CD4-positive, alpha-beta memory T cell (primary cell): Measurements from ENCODE around the gene COL27A1. TPM values are rescaled to one million over a fixed set of nuclear protein-coding genes. Genes with fewer than 3 reads are reported as not detected.

Experiments
- CTCF ChIA-PET: fragments of 350-600 bp; sonication (Branson Sonifier 250); formaldehyde crosslinking; loops from one replicate; lab custom pipeline; 2021; ENCODE audit warnings: inconsistent platforms; ENCODE audit not compliant: partially characterized antibody; lab: Charles Lee
- POLR2A ChIA-PET: fragments of 350-600 bp; sonication (Branson Sonifier 250); formaldehyde crosslinking; loops from one replicate; lab custom pipeline; 2021; ENCODE audit not compliant: partially characterized antibody; lab: Charles Lee
- DNase-seq, 5 donors: peaks; one replicate each; pipeline versions ENCODE4 v3.0.0 to v3.0.0-alpha.2; 2020 to 2022; ENCODE audit warnings: mixed read lengths in 1 of 5
- H3K27ac ChIP-seq: one replicate; pipeline ENCODE4 v1.7.0; 2013; ENCODE audit warnings: low read depth, low read length
- H3K27me3 ChIP-seq: 2 replicates; pipeline ENCODE4 v1.7.0; 2013; ENCODE audit warnings: mild to moderate bottlenecking, low read length, moderate library complexity; ENCODE audit not compliant: insufficient read depth
- H3K36me3 ChIP-seq: 2 replicates; pipeline ENCODE4 v1.7.0; 2013; ENCODE audit warnings: mild to moderate bottlenecking, low read length, moderate library complexity; ENCODE audit not compliant: insufficient read depth
- H3K4me1 ChIP-seq: 2 replicates; pipeline ENCODE4 v1.7.0; 2013; ENCODE audit warnings: mild to moderate bottlenecking, low read length, moderate library complexity; ENCODE audit not compliant: insufficient read depth
- H3K4me3 ChIP-seq, 2 donors: one replicate each; pipeline ENCODE4 v1.7.0; 2013; ENCODE audit warnings: low read length in 2 of 2, mild to moderate bottlenecking in 1 of 2
- H3K9me3 ChIP-seq, 2 donors: one replicate each; pipeline ENCODE4 v1.7.0; 2013; ENCODE audit warnings: low read length in 2 of 2, control low read depth in 1 of 2; ENCODE audit not compliant: control insufficient read depth in 1 of 2
- H3K27ac Mint-ChIP-seq, 7 donors: one replicate each; pipeline ENCODE4 v1.8.0; 2020 to 2021; ENCODE audit warnings: mixed read lengths in 7 of 7, mild to moderate bottlenecking in 6 of 7, inconsistent platforms in 3 of 7, moderate library complexity in 3 of 7
- H3K27me3 Mint-ChIP-seq, 2 donors: one replicate each; pipeline ENCODE4 v1.8.0; 2020 to 2021; ENCODE audit warnings: mixed read lengths in 2 of 2
- H3K36me3 Mint-ChIP-seq, 2 donors: one replicate each; pipeline ENCODE4 v1.8.0; 2020 to 2021; ENCODE audit warnings: mixed read lengths in 2 of 2, inconsistent platforms in 1 of 2, mild to moderate bottlenecking in 1 of 2
- H3K4me1 Mint-ChIP-seq, 4 donors: one replicate each; pipeline ENCODE4 v1.8.0; 2020 to 2021; ENCODE audit warnings: mixed read lengths in 4 of 4, mild to moderate bottlenecking in 1 of 4
- H3K4me3 Mint-ChIP-seq, 8 donors: one replicate each; pipeline ENCODE4 v1.8.0; 2020 to 2021; ENCODE audit warnings: mixed read lengths in 8 of 8, mild to moderate bottlenecking in 7 of 8, moderate library complexity in 6 of 8, inconsistent platforms in 3 of 8
- H3K9me3 Mint-ChIP-seq, 8 donors: one replicate each; pipeline ENCODE4 v1.8.0; 2020 to 2021; ENCODE audit warnings: mixed read lengths in 8 of 8, mild to moderate bottlenecking in 5 of 8, inconsistent platforms in 3 of 8, moderate library complexity in 1 of 8
- intact Hi-C: fragments of 100-400 bp; cut with micrococcal nuclease; formaldehyde crosslinking; loops from one replicate; pipeline ENCODE4 v1.15.1; 2023
- polyA plus RNA-seq, 2 donors: library from polyadenylated mRNA; unstranded; fragments of 300-500 nt; fragmentation: Illumina TruSeq; gene quantifications; one replicate each; pipeline ENCODE4 v1.2.3, GENCODE V29; 2021
- total RNA-seq, 2 experiments: library from RNA; stranded (reverse); gene quantifications; one replicate each; pipeline ENCODE4 v1.2.3, GENCODE V29; 2021

The COL27A1 gene
- total and polyA plus RNA-seq, 4 experiments from 2014 or later = 1.3 TPM; not detected in 2

DNA sequence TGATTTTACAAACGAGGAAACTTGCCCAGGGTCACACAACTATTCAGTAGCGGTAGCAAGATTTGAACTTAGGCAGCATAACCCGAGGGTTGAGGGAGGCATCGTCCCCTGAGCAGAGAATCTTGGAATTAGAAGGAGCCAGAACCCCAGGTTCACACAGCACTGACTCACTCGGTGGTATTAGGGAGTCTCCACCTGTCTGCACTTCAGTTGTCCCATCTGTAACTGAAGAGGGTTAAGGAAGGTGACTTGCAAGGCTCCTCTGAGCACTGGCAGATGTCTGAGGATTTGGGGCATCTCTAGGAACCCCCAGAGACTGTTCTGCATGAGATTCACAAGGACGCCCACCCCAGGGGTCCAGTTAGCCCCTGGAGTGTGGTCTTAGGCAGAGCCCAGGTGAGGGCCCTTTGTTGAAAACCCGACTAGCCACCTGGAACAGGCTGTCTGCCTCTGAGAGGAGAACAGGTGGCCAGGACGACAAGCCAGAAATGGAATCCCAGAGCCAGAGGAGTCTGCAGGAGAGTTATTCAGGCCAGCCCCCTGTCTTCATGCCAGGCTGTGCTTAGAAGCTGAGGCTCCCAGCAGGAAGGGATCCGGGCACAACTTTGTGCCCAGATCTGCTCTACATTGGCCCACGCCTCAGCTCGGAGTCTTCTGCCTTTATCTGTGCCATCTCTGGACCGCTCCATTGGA, 117.5 kb downstream of the COL27A1 start:
- H3K27me3 ChIP-seq = no peaks in the 10 kb centered on the region
- H3K4me3 ChIP-seq = no peak overlapping the region
- peaks cover 0 to 3% of the 10 kb centered on the region in 2 donors for H3K27me3 Mint-ChIP-seq
- H3K4me3 Mint-ChIP-seq = no peak overlapping the region
- H3K4me1 ChIP-seq = no peaks in the 10 kb centered on the region
- CTCF ChIA-PET = no interaction called here
- H3K9me3 ChIP-seq = no peaks in the 10 kb centered on the region
- H3K36me3 ChIP-seq = no peaks in the 10 kb centered on the region
- no peak overlapping the region for H3K27ac Mint-ChIP-seq
- no peak overlapping the region for H3K27ac ChIP-seq
- no peaks in the 10 kb centered on the region for H3K4me1 Mint-ChIP-seq
- DNase-seq = no peak
- POLR2A ChIA-PET = no interaction called here
- H3K9me3 Mint-ChIP-seq = peaks cover 0 to under 1% (median 0%) of the 10 kb centered on the region in 8 donors
- intact Hi-C loops = no loop called here
- H3K36me3 Mint-ChIP-seq = no peaks in the 10 kb centered on the region

DNA sequence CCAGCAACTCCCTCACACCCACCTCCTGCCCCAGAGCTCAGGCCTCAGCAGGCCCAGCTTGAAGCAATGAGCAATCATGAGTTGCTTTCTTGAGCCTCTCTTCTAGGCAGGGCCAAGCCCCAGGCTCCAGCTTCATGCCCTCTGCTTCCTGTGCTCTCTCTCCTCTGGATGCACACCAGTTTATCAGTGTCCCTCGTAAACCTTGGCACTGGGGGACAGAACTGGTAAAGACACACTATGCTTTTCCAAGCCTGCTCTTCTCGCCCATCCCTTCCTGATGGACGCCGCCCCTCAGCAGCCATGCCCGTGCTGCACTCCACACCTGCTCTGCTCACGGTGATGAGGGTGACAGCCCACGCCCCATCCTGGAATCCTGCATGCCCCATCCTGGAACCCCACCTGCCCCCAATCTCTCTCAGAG, 118.1 kb downstream of the COL27A1 start:
- no peaks in the 10 kb centered on the region for H3K36me3 Mint-ChIP-seq
- ChIA-PET CTCF (no interaction called here), POLR2A (no interaction called here)
- no peaks in the 10 kb centered on the region for H3K4me1 Mint-ChIP-seq
- peaks cover 0 to 3% (median 0%) of the 10 kb centered on the region in 8 donors for H3K9me3 Mint-ChIP-seq
- H3K27ac Mint-ChIP-seq = peak overlapping the region in 1 of 7 donors; percentile 29
- Histone ChIP-seq H3K27me3 (no peaks in the 10 kb centered on the region), H3K9me3 (no peaks in the 10 kb centered on the region), H3K4me3 (no peak overlapping the region), H3K4me1 (no peaks in the 10 kb centered on the region), H3K36me3 (no peaks in the 10 kb centered on the region), H3K27ac (no peak overlapping the region)
- intact Hi-C loops = no loop called here
- peak in 1 of 5 donors; percentile 14 for DNase-seq
- H3K4me3 Mint-ChIP-seq = no peak overlapping the region
- peaks cover 0 to 3% of the 10 kb centered on the region in 2 donors for H3K27me3 Mint-ChIP-seq

DNA sequence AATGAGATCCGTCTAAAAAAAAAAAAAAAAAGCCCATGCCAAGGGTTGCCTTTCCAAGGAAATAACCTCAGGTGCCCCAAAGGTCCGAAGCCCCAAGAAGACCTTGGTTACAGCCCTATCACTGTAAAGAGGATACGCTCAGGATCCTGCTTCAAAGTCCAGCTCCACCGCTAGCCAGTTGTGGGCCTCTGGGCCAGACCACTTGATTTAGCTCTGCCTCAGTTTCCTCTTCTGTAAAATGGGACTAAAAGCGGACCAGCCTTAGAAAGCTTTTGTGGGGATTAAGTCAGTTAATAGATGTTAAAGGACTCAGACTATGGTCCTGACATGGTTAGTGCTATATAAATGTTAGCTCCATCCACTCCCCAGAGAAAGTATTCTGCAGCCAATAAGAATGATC, 118.9 kb downstream of the COL27A1 start:
- Histone ChIP-seq H3K9me3 (no peaks in the 10 kb centered on the region), H3K4me1 (no peaks in the 10 kb centered on the region), H3K27me3 (no peaks in the 10 kb centered on the region), H3K36me3 (no peaks in the 10 kb centered on the region), H3K4me3 (no peak overlapping the region), H3K27ac (no peak overlapping the region)
- Mint-ChIP-seq H3K4me3 (no peak overlapping the region), H3K4me1 (no peaks in the 10 kb centered on the region), H3K36me3 (no peaks in the 10 kb centered on the region), H3K9me3 (peaks cover 0 to 3% (median 0%) of the 10 kb centered on the region in 8 donors), H3K27ac (no peak overlapping the region), H3K27me3 (peaks cover 0 to 3% of the 10 kb centered on the region in 2 donors)
- ChIA-PET CTCF (interaction anchor here (0.9 to 1.0 kb wide), 2 partner anchors 12 to 17 kb away, joined by 3 read pairs; no protein-coding TSS in a partner anchor), POLR2A (no interaction called here)
- intact Hi-C loops = no loop called here
- no peak for DNase-seq

DNA sequence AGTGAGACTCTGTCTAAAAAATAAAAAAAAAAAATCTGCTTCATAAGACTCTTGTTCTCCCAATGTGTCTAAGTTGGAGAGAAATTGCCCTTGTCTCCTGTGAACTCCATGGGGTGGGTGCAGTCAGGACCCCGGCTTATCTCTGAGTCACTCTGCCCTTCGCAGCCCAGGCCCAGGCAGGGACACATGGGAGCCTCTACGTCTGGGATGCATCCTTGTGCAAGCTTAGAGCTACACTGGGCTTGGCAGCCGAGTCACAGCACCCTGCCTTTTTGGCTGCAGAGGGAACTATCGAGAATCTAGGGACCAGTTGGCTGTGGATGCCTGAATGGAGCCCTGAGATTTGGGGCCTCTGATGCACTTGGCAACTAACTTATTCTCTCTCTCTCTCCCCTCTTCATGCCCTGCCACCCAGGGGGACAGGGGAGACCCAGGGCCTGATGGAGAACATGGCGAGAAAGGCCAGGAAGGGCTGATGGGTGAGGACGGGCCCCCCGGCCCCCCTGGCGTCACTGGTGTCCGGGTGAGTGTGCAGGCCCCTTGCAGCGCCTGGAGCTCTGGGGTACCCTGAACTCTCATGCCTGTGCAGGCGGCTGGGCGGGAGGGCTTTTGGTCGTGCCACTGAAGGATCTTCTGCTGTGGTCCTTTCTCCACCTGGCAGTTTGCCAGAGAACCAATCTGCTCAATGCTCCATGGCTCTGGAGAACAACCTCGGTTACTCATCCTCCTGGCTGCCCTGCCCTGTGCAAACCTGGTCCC, 120.1 kb downstream of the COL27A1 start:
- ChIA-PET CTCF (no interaction called here), POLR2A (no interaction called here)
- intact Hi-C loops = no loop called here
- Mint-ChIP-seq H3K4me1 (no peaks in the 10 kb centered on the region), H3K36me3 (no peaks in the 10 kb centered on the region), H3K9me3 (peaks cover 0 to 3% (median 0%) of the 10 kb centered on the region in 8 donors), H3K4me3 (no peak overlapping the region), H3K27ac (no peak overlapping the region), H3K27me3 (peaks cover 0 to 3% of the 10 kb centered on the region in 2 donors)
- no peak overlapping the region for H3K4me3 ChIP-seq
- peak in 1 of 5 donors; percentile 13 for DNase-seq
- no peaks in the 10 kb centered on the region for H3K36me3 ChIP-seq
- no peaks in the 10 kb centered on the region for H3K27me3 ChIP-seq
- H3K9me3 ChIP-seq = no peaks in the 10 kb centered on the region
- H3K27ac ChIP-seq = no peak overlapping the region
- H3K4me1 ChIP-seq = no peaks in the 10 kb centered on the region

DNA sequence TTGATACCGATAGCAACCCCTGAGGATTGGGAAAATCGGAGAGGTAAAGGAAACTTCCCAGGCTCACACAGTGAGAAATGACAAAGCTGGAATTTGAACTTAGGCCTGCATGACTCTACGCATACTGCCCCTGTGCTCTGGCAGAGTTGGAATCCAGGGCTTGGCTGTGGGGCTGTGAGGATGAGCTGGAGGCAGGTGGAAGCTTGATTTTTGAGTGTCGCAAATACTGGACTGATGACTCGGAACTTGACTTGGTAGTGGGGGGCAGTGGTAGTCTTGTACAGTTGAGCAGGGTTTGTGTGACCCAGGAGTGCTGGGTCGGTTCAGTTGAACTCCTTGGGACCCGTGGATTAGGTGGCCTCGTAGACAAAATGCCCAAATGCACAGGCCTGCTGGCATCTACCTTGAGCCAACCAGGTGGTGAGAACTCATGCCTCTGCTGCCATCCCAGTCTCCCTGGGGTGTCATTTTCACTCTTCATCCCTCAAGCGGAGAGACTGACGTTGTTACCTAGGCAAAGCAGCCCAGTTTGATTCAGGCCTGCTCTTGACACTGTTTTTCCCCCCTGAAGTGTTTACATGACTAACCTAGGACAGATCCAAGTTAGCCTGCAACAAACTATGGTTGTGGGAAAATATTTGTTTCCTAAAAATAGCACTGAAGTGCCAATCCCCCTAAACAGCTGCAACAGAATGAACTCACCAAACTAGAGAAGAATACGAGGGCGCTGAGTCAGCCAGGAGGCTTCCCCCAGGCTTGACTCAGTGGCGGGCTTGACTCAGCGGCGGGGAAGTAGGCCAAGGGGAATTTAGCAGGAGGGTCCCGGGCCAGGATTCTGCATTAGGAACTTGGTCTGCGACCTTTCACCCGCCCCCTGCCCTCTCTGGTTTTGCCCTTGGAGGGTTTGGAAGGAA, 121.8 kb downstream of the COL27A1 start:
- peaks cover 0 to 3% of the 10 kb centered on the region in 2 donors for H3K27me3 Mint-ChIP-seq
- Histone ChIP-seq H3K4me1 (no peaks in the 10 kb centered on the region), H3K27me3 (no peaks in the 10 kb centered on the region), H3K36me3 (no peaks in the 10 kb centered on the region), H3K4me3 (no peak overlapping the region), H3K9me3 (no peaks in the 10 kb centered on the region), H3K27ac (no peak overlapping the region)
- DNase-seq = peak in 1 of 5 donors; percentile 16
- no peak overlapping the region for H3K4me3 Mint-ChIP-seq
- intact Hi-C loops = no loop called here
- ChIA-PET POLR2A (no interaction called here), CTCF (no interaction called here)
- H3K36me3 Mint-ChIP-seq = no peaks in the 10 kb centered on the region
- H3K27ac Mint-ChIP-seq = no peak overlapping the region
- no peaks in the 10 kb centered on the region for H3K4me1 Mint-ChIP-seq
- peaks cover 0 to 3% (median 0%) of the 10 kb centered on the region in 8 donors for H3K9me3 Mint-ChIP-seq

DNA sequence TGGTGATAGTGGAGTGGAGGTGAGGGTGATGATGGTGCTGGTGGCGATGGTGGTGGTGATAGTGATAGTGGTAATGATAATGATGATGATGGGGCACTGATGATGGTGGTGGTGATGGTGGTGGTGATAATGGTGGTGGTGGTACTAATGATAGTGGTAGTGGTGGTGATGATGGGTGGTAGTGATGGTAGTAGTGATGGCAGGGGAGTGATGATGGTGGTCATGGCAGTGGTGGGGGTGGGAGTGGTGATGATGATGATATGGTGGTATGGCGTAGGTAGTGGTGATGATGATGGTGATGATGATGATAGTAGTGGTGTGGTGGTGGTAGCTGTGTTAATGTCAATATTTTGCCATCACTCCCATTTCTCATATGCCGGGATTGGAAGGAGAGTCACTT, 123.0 kb downstream of the COL27A1 start:
- H3K4me1 Mint-ChIP-seq = no peaks in the 10 kb centered on the region
- no peaks in the 10 kb centered on the region for H3K36me3 Mint-ChIP-seq
- Histone ChIP-seq H3K36me3 (no peaks in the 10 kb centered on the region), H3K4me3 (no peak overlapping the region), H3K9me3 (no peaks in the 10 kb centered on the region), H3K27me3 (no peaks in the 10 kb centered on the region), H3K4me1 (no peaks in the 10 kb centered on the region), H3K27ac (no peak overlapping the region)
- H3K27me3 Mint-ChIP-seq = peaks cover 0 to 3% of the 10 kb centered on the region in 2 donors
- intact Hi-C loops = no loop called here
- ChIA-PET CTCF (interaction anchor here (1.7 kb wide), 1 partner anchor 12 kb away, joined by 4 read pairs; no protein-coding TSS in a partner anchor), POLR2A (no interaction called here)
- H3K27ac Mint-ChIP-seq = peak overlapping the region in 2 of 7 donors; percentile 43 to 59
- peaks cover 0 to 3% (median 0%) of the 10 kb centered on the region in 8 donors for H3K9me3 Mint-ChIP-seq
- no peak overlapping the region for H3K4me3 Mint-ChIP-seq
- peak in 1 of 5 donors; percentile 6 for DNase-seq
